GM18519 (cell line): ENCODE results near the gene PTPN18.
"Not testable (repeated sequence)": the region's sequence is repeated elsewhere in the genome, so short reads cannot be mapped to it uniquely, and the experiment has no call there.

Source experiments
- ATAC-seq: cut with Tn5 transposase; IDR thresholded peaks from one replicate; pipeline ENCODE4 v1.9.1; 2021; ENCODE audit warnings: mild to moderate bottlenecking, moderate library complexity; ENCODE audit not compliant: unreplicated experiment, low FRiP score

PTPN18 gene

GRCh38 chr2:130418845-130419244 lies 63.0 kb downstream of the PTPN18 start:
- not testable (repeated sequence) for ATAC-seq
